UCSD-AML1 (cell line): ENCODE data around the gene TCFL5.
"Not testable (repeated sequence)": the region's sequence is repeated elsewhere in the genome, so short reads cannot be mapped to it uniquely, and the experiment has no call there.

Experiments
- DNase-seq: peaks from one replicate; lab custom pipeline; 2025; ENCODE audit not compliant: unreplicated experiment; lab: John Stamatoyannopoulos, UW

The TCFL5 gene

DNA sequence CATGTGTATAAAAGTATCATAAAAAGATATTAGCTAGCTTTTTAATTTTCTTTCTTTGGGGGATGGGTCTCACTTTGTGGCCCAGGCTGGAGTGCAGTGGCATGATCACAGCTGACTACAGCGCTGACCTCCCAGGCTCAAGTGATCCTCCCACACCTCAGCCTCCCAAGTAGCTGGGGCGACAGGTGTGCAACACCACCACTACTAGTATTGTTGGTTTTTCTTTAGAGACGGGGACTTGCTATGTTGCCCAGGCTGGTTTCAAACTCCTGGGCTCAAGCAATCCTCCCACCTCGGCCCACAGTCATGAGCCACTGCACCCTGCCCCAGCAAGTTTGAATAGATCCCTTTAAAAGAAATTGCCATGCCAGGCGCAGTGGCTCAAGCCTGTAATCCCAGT, 6.5 kb downstream of the TCFL5 start:
- no peak for DNase-seq

DNA sequence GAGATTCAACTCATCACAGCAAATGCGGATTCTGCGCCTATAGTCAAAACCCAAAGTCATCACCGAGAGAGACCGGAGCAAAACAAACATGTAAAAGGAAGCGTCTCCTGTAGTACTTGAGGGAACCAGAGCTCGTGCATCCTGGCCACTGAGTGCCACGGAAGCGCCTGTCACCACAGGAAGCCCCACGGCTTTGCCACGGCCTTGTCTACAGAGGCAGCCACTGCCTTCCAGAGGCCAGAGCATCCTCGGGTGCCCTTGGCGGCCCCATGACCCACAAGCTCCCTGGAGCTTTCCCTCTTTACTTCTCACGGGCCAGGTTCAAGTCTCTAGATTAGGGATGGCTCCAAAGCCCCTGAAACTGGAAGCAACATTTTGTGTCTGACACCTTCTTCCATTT, 7.5 kb downstream of the TCFL5 start:
- no peak for DNase-seq

DNA sequence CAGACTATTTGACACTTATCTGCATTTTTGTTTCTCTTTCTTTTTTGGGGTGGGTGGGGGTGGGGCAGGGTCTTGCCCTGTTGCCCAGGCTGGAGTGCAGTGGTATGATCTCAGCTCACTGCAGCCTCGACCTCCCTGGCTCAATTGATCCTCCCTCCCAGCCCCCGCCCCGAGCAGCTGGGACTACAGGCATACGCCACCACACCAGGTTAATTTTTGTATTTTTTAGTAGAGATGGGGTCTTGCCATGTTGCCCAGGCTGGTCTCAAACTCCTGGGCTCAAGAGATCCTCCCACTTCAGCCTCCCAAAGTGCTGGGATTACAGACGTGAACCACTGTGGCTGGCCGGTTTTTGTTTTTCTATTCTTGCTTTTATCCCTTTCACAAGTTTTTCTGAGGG, 8.3 kb downstream of the TCFL5 start:
- DNase-seq, result not testable (repeated sequence)

DNA sequence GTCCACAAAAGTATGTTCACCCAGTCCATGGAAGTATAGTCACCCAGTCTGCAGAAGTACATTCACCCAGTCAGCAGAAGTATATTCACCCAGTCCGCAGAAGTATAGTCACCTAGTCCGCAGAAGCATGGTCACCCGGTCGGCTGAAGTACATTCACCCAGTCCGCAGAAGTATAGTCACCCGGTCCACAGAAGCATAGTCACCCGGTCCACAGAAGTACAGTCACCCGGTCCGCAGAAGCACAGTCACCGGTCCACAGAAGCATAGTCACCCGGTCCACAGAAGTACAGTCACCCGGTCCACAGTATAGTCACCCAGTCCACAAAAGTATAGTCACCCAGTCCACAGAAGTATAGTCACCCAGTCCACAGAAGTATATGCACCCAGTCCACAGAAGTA, 8.8 kb downstream of the TCFL5 start:
- DNase-seq, result no peak

DNA sequence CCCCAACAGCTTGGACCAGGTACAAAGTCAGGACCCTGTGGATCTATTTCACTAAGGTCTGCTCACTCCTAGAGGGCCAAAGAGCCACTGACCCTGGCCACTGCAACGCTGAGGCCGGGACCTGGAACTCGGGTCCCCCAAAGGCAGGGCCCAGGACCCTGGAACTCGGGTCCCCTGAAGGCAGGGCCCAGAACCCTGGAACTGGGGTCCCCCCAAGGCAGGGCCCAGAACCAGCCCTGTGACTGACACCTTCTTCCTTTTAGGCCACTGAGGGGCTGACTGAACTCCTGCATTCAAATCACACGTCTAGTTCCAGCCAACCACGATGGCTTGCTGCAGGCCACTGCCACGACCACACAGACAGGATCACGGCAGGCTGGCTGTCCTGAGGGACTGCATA, 9.4 kb downstream of the TCFL5 start:
- no peak for DNase-seq

DNA sequence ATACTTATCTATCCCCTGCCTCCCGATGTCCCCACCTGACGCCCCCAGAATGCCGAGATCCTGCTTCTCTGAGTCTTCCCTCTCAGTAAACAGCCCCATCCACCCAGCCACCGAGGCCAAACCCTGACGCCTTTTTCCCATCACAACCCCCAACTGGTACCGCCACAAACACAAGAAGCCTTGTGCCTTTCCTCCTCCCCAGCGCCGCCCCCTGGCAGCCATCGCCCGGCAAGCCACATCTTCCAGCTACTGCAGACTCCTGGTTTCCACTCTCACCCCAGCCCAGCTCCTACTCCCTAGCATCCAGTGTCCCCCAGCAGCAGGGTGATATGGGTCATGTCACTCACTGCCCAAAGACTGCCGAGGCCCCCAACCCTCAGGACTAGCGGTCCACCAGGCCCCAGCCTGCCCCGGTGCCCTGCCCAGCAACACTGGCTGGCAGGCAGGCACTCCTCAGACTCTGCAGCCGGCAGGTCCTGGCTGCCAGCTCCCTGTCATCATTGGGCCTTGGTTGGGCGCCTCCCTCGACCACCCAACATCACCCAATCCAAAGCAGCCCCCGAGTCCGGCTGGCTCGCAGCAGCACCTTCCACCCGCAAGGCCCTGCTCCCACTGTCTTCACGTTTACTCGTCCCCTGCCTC, 11.2 kb downstream of the TCFL5 start:
- DNase-seq, result no peak

DNA sequence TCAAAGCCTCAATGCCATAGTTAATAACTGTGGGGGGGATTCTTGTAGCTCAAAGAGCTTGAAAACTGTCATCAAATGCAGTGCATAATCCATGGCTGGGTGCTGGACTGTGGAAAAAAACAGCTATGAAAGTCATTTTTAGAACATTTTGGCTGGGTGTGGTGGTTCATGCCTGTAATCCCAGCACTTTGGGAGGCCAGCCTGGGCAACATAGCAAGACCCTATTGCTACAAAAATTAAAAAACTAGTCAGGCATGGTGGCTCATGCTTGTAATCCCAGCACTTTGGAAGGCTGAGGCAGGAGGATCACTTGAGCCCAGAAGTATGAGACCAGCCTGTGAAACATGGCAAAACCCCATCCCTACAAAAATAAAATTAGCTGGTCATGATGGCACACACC, 12.2 kb downstream of the TCFL5 start:
- DNase-seq, result no peak

DNA sequence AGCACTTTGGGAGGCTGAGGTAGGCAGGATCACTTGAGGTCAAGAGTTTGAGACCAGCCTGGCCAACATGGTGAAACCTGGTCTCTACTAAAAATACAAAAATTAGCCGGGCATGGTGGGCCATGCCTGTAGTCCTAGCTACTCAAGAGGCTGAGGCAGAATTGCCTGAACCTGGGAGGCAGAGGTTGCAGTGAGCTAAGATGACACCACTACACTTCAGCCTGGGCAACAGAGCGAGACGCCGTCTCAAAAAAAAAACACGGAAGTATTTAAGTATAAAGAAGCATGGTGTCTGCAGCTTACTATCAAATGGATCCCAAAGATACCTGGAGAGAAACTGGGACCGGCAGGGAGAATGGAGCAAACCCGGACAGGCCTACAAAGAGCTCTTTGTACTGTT, 12.7 kb downstream of the TCFL5 start:
- DNase-seq, result not testable (repeated sequence)

DNA sequence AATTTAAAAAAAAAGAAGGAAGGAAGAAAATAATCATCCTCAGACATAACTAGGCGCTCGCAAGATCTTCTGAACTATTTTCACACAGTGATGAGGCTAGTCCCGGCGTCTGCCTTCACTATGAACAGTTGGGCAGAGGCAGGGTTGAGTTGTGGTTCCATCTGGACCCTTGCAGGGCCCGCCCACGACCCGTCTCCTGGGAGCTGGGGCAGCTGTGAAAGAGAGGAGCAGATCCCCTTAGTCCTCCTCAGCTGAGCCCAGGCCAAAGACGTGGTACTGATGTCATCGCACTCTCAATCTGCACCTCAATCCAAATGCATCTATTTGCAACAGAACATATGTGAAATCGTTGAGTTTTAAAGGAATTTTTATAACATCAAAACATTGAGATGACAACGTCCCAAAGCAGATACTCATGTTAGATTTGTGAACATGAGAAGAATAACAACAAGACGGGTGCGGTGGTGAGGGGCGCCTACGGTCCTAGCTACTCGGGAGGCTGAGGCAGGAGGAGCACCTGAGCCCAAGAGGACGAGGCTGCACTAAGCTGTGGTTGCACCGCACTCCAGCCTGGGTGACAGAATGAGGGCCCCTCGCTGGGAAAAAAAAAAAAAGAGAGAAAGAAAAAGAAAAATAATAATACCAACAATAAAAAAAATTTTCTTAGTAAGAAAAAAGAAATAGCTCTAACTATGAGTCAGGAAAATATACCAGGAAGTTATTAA, 15.3 kb downstream of the TCFL5 start:
- DNase-seq, result no peak

DNA sequence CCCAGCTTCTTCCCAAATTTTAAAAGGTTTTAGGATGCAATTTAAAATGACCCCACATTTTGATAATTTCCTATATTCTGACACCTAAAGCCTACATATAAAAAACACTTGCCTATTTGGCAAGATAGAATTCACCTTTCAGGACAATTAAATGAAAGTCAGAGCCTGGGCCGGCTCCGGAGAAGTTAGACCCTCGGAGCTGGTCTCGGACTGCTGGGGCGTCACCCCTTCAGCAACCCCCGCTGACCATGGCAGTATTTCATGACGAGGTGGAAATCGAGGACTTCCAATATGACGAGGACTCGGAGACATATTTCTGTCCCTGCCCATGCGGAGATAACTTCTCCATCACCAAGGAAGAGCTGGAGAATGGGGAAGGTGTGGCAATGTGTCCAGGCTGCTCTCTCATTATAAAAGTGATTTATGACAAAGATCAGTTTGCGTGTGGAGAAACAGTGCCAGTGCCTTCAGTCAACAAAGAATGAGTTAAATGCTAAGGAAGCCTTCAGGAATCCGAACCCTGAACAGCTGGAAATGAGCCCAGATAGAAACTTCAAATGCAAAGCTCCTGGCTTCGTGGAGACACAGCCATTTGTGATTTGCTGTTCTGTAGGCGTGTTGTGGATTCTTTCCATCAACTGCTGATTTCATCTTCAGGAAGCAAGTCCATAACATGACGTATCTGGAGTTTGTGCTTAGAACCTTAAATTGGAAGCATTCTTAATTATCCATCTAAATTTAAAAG, 16.0 kb downstream of the TCFL5 start:
- no peak for DNase-seq

DNA sequence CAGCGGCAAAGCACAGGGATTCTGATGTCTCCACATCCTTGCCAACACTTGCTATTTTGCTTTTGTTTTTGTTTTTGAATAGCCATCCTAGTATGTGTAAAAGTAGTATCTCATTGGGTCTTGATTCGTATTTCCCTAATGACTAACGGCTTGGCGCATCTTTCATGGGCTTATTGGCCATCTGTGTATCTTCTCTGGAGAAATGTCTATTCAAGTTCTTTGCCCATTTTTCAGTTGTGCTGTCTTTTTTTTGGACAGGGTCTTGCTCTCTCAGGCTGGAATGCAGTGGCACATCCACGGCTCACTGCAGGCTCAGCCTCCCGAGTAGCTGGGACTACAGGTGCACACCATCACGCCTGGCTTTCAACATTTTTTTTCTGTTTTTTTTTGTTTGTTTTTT, 17.4 kb downstream of the TCFL5 start:
- DNase-seq, result no peak

DNA sequence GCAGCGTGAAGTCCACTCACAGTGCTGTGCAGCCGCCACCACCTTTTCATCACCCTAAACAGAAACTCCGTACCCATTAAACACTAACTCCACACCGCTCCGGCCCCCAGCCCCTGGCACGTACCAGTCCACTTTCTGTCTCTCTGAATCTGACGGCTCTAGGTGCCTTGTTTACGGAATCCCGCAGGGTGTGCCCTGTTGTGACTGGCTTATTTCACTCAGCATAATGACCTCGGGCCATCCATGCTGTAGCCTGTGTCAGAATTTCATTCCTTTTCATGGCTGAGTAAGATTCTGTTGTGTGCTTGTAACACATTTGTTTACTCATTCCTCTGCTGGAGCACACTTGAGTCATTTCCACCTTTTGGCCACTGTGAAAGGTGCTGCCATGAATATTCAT, 18.0 kb downstream of the TCFL5 start:
- DNase-seq, result no peak

DNA sequence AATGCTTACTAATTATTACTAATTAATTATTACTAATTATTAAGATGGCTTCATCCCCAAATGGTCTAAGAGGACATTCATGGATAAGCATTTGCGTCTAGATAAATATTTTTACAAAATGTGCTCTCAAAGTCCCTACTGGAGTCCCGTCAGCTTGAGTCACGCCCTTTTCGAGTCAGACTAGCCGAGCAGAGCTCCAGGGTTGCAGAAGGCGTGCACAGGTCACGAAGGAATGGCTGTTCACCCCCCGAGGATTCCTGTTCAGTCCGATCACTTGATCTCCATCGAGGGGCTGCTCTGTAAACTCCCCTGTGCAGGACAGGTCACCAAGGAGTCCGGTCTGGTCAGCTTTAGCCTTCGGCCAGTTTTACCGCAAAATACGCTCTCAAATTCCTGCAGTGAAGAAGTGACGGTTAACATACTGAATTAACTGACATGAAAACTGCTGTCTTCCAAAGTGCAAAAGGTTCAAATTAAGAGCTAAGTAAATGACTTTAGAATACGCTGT, 19.9 kb downstream of the TCFL5 start:
- DNase-seq, result no peak

DNA sequence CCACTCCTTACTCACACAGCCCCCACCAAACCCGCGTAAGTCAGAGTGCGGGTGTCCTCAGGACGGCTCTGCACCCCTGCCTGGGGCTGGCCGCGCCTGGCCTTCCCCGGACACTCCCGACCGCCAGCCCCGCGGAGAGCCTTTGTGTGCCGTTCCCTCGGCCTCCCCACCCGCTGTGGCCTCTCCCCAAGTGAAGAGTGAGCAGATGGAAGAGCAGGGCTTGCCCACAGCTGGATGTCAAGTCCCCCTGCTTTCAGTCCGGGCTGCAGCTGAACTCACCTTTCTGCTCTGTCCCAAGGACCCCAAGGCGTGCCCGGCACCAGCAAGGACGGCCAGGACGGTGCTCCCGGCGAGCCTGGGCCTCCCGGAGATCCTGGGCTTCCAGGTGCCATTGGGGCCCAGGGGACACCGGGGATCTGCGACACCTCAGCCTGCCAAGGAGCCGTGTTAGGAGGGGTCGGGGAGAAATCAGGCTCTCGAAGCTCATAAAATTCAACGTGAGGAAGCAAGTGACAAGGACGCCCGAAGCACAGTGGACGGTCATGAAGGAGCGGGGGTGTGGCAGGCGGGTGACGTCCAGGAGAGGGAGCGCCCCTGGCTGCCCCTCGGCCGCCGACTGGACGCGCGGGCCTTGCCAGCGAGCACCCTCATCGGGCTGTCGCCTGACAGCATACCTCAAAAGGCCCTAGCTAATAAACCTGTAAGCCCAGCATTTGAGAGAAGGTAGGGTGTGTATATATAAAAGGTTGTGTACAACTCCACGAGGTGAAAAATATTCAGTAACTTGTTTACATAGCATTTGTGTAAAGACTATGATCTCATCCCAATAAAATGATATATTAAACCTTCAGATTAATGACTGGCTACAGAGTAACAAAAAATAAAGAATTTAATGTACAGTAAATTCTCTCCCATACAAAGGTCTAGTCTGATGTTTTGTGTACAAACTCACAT, 21.1 kb downstream of the TCFL5 start:
- DNase-seq, result no peak

DNA sequence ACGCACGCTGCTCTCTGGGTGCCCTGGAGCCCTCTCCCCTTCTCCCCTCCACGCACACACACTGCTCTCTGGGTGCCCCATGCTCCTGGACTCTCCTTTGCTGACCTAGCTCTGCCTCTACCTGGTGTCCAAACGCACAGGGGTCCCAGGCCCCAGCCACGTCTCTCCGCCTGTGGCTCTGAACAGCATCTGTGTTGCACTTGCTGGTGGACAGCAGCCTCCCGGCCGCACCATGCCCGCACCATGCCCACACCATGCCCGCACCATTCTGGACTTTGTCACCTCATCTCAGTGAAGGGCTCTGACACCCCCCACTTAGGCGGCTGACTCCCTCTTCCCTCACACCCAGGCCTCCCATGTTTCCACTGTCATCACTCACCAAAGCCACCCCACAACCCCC, 21.8 kb downstream of the TCFL5 start:
- DNase-seq, result no peak

DNA sequence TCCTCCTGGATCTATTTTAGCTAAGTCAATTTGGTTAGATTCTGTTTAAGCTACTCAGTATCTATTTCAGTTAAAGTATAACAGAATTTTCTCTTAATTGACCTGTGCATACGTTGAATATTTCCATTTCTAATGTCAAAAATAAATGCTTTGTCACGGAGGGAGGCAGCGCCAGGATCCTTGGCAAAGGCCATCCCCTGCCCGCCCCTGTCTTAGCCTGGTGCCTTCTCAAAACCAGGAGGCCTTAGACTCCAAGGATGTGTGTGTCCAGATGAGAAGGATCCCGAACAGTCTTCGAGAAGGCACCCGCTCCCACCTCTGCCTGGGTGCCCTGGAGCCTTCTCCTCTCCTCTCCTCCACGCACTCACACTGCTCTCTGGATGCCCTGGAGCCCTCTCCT, 22.4 kb downstream of the TCFL5 start:
- DNase-seq, result no peak

DNA sequence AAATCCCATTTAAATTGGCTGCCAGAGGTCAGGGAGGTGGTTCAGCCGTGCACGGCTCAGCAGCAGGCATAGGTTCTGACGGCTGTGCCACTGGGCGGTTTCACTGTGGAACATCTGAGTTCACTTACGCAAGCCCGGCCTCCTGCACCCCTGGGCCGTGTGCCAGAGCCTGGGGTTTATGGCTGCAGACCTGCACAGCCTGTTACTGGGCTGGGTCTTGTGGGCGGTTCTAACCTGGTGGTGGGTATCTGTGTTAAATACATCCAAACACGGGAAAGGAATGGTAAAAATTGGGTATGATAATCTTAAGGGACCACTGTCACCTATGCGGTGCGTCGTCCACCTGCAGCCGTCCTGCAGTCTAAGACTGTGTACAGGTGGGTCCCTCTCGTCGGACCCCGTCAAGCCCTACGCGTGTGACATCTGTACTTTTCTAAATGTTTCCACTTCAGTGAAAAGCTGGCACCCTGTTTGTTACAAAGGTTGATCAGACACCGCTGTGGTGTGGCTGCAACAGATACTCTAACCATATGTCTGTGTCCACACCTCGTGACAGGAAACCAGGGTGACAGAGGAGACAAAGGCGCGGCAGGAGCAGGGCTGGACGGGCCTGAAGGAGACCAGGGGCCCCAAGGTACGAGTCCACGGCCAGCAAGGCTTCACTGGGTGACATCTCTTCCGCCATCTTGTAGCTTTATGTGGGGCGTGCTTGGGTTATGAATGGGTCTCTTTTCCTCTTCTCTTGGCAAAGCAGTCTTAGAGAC, 23.3 kb downstream of the TCFL5 start:
- no peak for DNase-seq

DNA sequence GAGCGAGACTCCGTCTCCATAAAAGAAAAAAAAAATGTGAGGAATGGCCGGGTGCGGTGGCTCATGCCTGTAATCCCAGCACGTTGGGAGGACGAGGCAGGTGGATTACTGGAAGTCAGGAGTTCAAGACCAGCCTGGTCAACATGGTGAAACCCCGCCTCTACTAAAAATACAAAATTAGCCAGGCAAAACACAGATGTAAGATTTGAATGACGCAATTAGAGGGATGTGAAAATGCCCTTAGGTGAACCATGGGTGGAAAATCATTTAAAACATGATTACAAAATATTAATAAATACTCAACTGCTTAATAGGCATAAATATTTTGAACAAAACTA, 23.9 kb downstream of the TCFL5 start:
- DNase-seq, result no peak

DNA sequence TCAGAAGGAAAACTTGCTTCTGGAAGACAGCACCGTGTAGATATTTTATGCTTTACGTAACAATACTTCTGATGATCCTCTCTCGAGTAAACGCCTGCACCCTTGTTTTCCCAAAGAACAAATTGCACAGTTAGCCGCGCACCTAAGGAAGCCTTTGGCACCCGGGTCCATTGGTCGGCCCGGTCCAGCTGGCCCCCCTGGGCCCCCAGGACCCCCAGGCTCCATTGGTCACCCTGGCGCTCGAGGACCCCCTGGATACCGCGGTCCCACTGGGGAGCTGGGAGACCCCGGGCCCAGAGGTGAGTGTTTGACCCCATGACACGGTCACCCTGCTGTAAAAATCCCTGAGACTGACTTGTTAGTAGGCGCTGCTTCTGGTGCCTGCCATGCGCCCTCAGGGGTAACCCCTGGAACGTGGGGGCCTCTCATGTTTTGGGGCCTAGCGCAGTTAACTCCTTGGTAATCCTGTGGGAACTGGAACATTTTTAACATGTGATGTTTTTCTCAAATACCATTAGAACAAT, 24.6 kb downstream of the TCFL5 start:
- DNase-seq, result no peak
